ENCODE data around the gene RASGEF1B.

GRCh38 chr4:81460834-81461233 is 10.9 kb downstream of the RASGEF1B start:
- no peak for TF ChIP-seq POLR2AphosphoS5 (IDR thresholded peaks at IDR 0.05; ENCODE audit: low read depth, low read length)
- TF ChIP-seq TAF1 (IDR thresholded peaks at IDR 0.05; ENCODE audit: low read depth, low read length) = no peak
- TF ChIP-seq POLR2A (IDR thresholded peaks at IDR 0.05; ENCODE audit: low read depth, low read length) = no peak
- no peak for TF ChIP-seq PAX5 (IDR thresholded peaks at IDR 0.05; ENCODE audit: insufficient read depth, low read length, severe bottlenecking)
- no peak for TF ChIP-seq SPI1 (IDR thresholded peaks at IDR 0.05; ENCODE audit: low read depth, low read length)
